Thyroid gland (tissue), 4 donors: ENCODE measurements around the gene ARHGEF16. TPM values are rescaled to one million over a fixed set of nuclear protein-coding genes. Genes with fewer than 3 reads are reported as not detected.

Source experiments
- DNase-seq, 2 donors: peaks; one replicate each; pipeline ENCODE4 v3.0.0-alpha.2; 2019
- H3K27ac ChIP-seq, 3 donors: fragments of 200-600 bp; sonication (generic); 1 replicate in 2 of 3; 2 replicates in 1 of 3; pipeline ENCODE4 v1.5.1; 2016 to 2019; ENCODE audit warnings: mild to moderate bottlenecking in 1 of 3, moderate library complexity in 1 of 3
- H3K27me3 ChIP-seq: fragments of 200-600 bp; sonication (generic); one replicate; pipeline ENCODE4 v1.5.1; 2019
- H3K36me3 ChIP-seq, 2 donors: fragments of 200-600 bp; sonication (generic); one replicate each; pipeline ENCODE4 v1.5.1; 2016 to 2019
- H3K4me1 ChIP-seq, 2 donors: fragments of 200-600 bp; sonication (generic); one replicate each; pipeline ENCODE4 v1.5.1; 2017 to 2019
- H3K4me3 ChIP-seq, 3 donors: fragments of 200-600 bp; sonication (generic); replicated peaks in 1 of 3; 1 replicate in 2 of 3; 2 replicates in 1 of 3; pipeline ENCODE4 v1.5.1; 2016; ENCODE audit warnings: mild to moderate bottlenecking in 1 of 3
- H3K9me3 ChIP-seq: fragments of 200-600 bp; sonication (generic); one replicate; pipeline ENCODE4 v1.5.1; 2017
- POLR2A ChIP-seq, 2 donors: fragments of 450-650 bp; IDR thresholded peaks; one replicate each; pipeline ENCODE4 v1.6.1; 2017; ENCODE audit warnings: antibody characterized with exemption in 2 of 2, mild to moderate bottlenecking in 2 of 2, moderate library complexity in 1 of 2
- WGBS, 2 donors: methylation state at CpG; one replicate each; pipeline ENCODE4 v1.1.5; 2017; 5-methylcytosine and 5-hydroxymethylcytosine counted together
- intact Hi-C: fragments of 100-400 bp; cut with DNase I; formaldehyde crosslinking; loops from one replicate; pipeline ENCODE4 v1.15.1; 2023
- total RNA-seq, 4 donors: library from RNA; depleted of rRNA; stranded (reverse); fragments of >200 nt; gene quantifications; one replicate each; pipeline ENCODE4 v1.2.3, GENCODE V29; 2016
- TF ChIP-seq, protein P1 (sequence below), 6 experiments: fragments of 200-600 bp in 3 of 6; fragments of 450-650 bp in 3 of 6; sonication (generic) in 3 of 6; IDR thresholded peaks; one replicate each; pipeline ENCODE4 v1.5.1; 2016 to 2019; ENCODE audit warnings: antibody characterized with exemption in 6 of 6, mild to moderate bottlenecking in 2 of 6, inconsistent platforms in 1 of 6, moderate library complexity in 1 of 6

ARHGEF16 gene
- total RNA-seq, 4 donors from 2014 or later = 16.0 to 23.7 (median 21.2) TPM

DNA sequence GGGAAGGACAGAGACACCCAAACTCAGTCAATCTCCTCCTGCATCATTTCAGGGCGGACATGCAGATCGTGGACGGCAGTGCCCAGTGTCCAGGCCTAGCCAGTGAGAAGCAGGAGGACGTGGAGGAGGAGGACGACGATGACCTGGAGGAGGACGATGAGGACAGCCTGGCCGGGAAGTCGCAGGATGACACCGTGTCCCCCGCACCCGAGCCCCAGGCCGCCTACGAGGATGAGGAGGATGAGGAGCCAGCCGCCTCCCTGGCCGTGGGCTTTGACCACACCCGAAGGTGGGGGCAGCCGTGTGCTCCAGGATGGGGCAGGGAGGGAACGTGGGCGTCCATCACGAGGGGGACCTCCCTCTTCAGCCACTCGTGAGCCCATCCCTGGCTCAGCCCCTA, 23.6 kb upstream of the ARHGEF16 start:
- Histone ChIP-seq H3K36me3 (peaks cover 15 to 24% of the 10 kb centered on the region in 2 donors), H3K4me1 (no peaks in the 10 kb centered on the region), H3K4me3 (no peak overlapping the region), H3K27ac (no peak overlapping the region), H3K9me3 (no peaks in the 10 kb centered on the region), H3K27me3 (no peaks in the 10 kb centered on the region)
- DNase-seq = no peak
- TF ChIP-seq POLR2A (IDR thresholded peaks at IDR 0.05) = no peak
- TF ChIP-seq, protein P1, sequence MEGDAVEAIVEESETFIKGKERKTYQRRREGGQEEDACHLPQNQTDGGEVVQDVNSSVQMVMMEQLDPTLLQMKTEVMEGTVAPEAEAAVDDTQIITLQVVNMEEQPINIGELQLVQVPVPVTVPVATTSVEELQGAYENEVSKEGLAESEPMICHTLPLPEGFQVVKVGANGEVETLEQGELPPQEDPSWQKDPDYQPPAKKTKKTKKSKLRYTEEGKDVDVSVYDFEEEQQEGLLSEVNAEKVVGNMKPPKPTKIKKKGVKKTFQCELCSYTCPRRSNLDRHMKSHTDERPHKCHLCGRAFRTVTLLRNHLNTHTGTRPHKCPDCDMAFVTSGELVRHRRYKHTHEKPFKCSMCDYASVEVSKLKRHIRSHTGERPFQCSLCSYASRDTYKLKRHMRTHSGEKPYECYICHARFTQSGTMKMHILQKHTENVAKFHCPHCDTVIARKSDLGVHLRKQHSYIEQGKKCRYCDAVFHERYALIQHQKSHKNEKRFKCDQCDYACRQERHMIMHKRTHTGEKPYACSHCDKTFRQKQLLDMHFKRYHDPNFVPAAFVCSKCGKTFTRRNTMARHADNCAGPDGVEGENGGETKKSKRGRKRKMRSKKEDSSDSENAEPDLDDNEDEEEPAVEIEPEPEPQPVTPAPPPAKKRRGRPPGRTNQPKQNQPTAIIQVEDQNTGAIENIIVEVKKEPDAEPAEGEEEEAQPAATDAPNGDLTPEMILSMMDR (IDR thresholded peaks at IDR 0.05) = no peak
- WGBS, 2 donors = 90 to 93% methylated on average over 20 to 22 of the region's 22 CpGs
- intact Hi-C loops = no loop called here

DNA sequence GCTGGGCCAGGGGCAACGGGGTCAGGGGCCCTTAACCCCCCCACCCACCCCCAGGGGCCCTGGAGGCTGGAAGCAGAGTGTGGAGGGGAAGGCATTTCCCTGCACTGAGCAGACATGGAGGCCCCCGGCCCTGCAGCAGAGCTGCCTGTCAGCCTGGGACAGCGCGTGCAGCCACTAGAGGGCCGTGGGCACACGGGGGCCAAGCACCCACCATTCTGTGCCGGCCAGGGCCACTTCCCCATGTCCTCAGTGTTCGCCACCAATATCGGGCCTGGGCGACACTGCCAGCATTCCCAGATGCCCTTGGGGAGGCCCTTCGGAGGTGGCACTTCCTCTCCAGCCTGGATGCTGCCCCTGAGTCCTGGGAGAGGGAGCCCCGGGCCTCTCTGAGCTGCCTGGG, 23.2 kb upstream of the ARHGEF16 start:
- TF ChIP-seq, protein P1 (IDR thresholded peaks at IDR 0.05) = no peak
- TF ChIP-seq POLR2A (IDR thresholded peaks at IDR 0.05) = no peak
- WGBS, 2 donors = 67 to 75% methylated on average over 1 to 12 of the region's 12 CpGs
- DNase-seq = no peak
- H3K9me3 ChIP-seq = no peaks in the 10 kb centered on the region
- no peaks in the 10 kb centered on the region for H3K27me3 ChIP-seq
- no peak overlapping the region for H3K27ac ChIP-seq
- intact Hi-C loops = no loop called here
- no peak overlapping the region for H3K4me3 ChIP-seq
- peaks cover 15 to 20% of the 10 kb centered on the region in 2 donors for H3K36me3 ChIP-seq
- H3K4me1 ChIP-seq = no peaks in the 10 kb centered on the region

DNA sequence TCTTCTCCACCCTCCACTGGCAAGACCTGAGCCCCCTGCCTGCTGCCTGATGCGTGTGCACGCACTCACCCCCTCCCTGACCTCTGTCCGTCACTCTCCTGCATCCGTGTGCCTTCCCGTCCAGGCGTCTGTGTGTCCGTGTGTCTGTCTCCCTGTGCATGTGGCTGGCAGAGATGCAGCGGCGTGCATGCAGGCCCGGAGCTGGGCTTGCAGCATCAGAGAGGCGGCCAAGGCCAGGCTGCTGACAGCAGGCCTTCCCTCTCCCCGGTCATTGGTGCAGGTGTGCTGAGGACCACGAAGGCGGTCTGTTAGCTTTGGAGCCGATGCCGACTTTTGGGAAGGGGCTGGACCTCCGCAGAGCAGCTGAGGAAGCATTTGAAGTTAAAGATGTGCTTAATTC, 22.8 kb upstream of the ARHGEF16 start:
- Histone ChIP-seq H3K27ac (no peak overlapping the region), H3K4me3 (no peak overlapping the region), H3K4me1 (no peaks in the 10 kb centered on the region), H3K9me3 (no peaks in the 10 kb centered on the region), H3K36me3 (peaks cover 15 to 16% of the 10 kb centered on the region in 2 donors), H3K27me3 (no peaks in the 10 kb centered on the region)
- DNase-seq = no peak
- intact Hi-C loops = no loop called here
- WGBS, 2 donors = 86 to 90% methylated on average over 17 of the region's 17 CpGs
- TF ChIP-seq, protein P1 (IDR thresholded peaks at IDR 0.05) = no peak

- intact Hi-C loops = no loop called here
- no peak overlapping the region for H3K27ac ChIP-seq
- TF ChIP-seq, protein P1 (IDR thresholded peaks at IDR 0.05) = no peak
- no peak for TF ChIP-seq POLR2A (IDR thresholded peaks at IDR 0.05)
- peaks cover 11 to 15% of the 10 kb centered on the region in 2 donors for H3K36me3 ChIP-seq
- no peaks in the 10 kb centered on the region for H3K9me3 ChIP-seq
- H3K4me1 ChIP-seq = no peaks in the 10 kb centered on the region
- no peaks in the 10 kb centered on the region for H3K27me3 ChIP-seq
- no peak for DNase-seq
- no peak overlapping the region for H3K4me3 ChIP-seq
- 79 to 86% methylated on average over 8 to 9 of the region's 15 CpGs for WGBS, 2 donors
Measured at GRCh38 chr1:3432306-3432705, 22.2 kb upstream of the ARHGEF16 start.

DNA sequence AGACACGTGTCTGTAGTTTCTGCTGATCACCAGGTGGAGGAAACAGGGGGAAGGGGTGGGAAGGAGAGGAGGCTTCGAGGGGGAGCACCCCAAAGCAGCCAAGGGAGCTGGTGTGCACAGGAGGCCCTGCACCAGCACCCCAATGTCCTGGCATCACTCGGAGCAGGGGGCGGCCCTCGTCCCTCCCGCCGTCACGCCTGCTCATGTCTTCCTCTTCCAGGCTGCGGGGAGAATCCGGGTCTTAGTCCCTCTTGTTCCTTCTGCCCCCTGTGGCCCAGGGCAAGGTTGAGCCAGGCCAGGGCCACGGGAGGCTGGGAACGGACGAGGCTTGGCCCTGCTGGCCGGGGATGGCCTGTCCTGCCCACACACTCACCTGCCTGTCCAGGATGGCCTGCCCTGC, 21.4 kb upstream of the ARHGEF16 start:
- DNase-seq = no peak

More for the DNA sequence above, 21.4 kb upstream of the ARHGEF16 start:
- intact Hi-C loops = no loop called here
- no peaks in the 10 kb centered on the region for H3K27me3 ChIP-seq
- 89 to 93% methylated on average over 7 to 14 of the region's 14 CpGs for WGBS, 2 donors
- peaks cover 7 to 15% of the 10 kb centered on the region in 2 donors for H3K36me3 ChIP-seq
- H3K27ac ChIP-seq = no peak overlapping the region
- no peak overlapping the region for H3K4me3 ChIP-seq
- H3K9me3 ChIP-seq = no peaks in the 10 kb centered on the region
- TF ChIP-seq POLR2A (IDR thresholded peaks at IDR 0.05) = no peak
- TF ChIP-seq, protein P1 (IDR thresholded peaks at IDR 0.05) = no peak
- no peaks in the 10 kb centered on the region for H3K4me1 ChIP-seq
